ENCODE results near the gene ESYT3.

Gene ESYT3

DNA sequence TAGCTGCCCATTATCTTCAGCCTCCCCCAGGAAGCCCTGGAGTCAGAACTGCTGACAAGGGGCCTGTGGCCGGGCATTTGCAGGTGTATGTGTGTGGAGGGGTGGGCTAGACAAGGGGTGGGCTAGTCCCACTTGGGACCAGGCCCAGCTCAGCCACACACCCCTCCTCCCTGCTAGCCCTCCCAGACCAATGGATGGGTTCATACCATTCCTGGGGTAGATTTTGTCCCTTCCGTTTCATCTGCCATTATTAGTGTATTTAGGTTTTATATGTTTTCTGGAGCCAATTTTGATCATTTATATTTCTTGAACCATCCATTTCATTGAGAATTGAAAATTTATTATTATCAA lies 43.9 kb upstream of the ESYT3 start:
- Histone ChIP-seq H3K4me1 (ENCODE audit: low read depth, poor library complexity, severe bottlenecking) (no peaks in the 10 kb centered on the region), H3K4me2 (no peak overlapping the region), H4K20me1 (ENCODE audit: insufficient read depth) (no peaks in the 10 kb centered on the region), H3K27me3 (ENCODE audit: insufficient read depth, low read depth) (no peaks in the 10 kb centered on the region), H3K27ac (no peak overlapping the region), H2AFZ (ENCODE audit: low read depth) (no peak overlapping the region), H3K79me2 (ENCODE audit: insufficient read depth, low read depth) (no peaks in the 10 kb centered on the region), H3K36me3 (ENCODE audit: insufficient read depth) (no peaks in the 10 kb centered on the region), H3K4me3 (IDR thresholded peaks at IDR 0.05; ENCODE audit: insufficient read depth, low read depth, low read length) (no peak overlapping the region), H3K9ac (no peak overlapping the region)
- TF ChIP-seq CTCF (conservative IDR thresholded peaks at IDR 0.05; ENCODE audit: low read depth, low read length) = no peak

DNA sequence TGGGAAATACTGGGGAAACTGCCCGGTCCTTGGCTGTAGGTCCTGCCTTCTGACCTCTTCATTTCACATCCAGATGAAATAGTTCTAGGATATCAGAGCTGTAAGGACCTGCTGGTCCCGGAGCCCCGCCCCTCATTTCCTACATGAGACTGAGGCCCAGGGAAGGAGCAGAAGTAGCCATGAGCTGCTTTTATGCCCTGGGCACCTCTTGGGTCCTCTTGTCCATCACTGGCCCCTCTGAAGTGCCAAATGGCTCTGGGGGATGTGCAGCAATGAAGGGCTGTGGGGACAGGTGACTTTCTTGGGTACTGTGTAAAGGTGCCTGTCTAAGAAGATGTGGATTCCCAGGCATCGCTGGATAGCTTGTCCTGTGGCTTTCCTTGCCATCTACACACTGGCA lies 40.3 kb upstream of the ESYT3 start:
- Histone ChIP-seq H3K4me3 (IDR thresholded peaks at IDR 0.05; ENCODE audit: insufficient read depth, low read depth, low read length) (no peak overlapping the region), H2AFZ (ENCODE audit: low read depth) (no peak overlapping the region), H3K4me2 (no peak overlapping the region), H3K9ac (no peak overlapping the region), H3K27ac (no peak overlapping the region), H3K79me2 (ENCODE audit: insufficient read depth, low read depth) (no peaks in the 10 kb centered on the region), H3K4me1 (ENCODE audit: low read depth, poor library complexity, severe bottlenecking) (no peaks in the 10 kb centered on the region), H3K36me3 (ENCODE audit: insufficient read depth) (no peaks in the 10 kb centered on the region), H3K27me3 (ENCODE audit: insufficient read depth, low read depth) (no peaks in the 10 kb centered on the region), H4K20me1 (ENCODE audit: insufficient read depth) (no peaks in the 10 kb centered on the region)
- TF ChIP-seq CTCF (conservative IDR thresholded peaks at IDR 0.05; ENCODE audit: low read depth, low read length) = no peak

- TF ChIP-seq CTCF (conservative IDR thresholded peaks at IDR 0.05; ENCODE audit: low read depth, low read length) = no peak
- Histone ChIP-seq H3K9ac (no peak overlapping the region), H3K79me2 (ENCODE audit: insufficient read depth, low read depth) (no peaks in the 10 kb centered on the region), H3K27ac (no peak overlapping the region), H3K4me1 (ENCODE audit: low read depth, poor library complexity, severe bottlenecking) (no peaks in the 10 kb centered on the region), H4K20me1 (ENCODE audit: insufficient read depth) (no peaks in the 10 kb centered on the region), H3K4me3 (IDR thresholded peaks at IDR 0.05; ENCODE audit: insufficient read depth, low read depth, low read length) (no peak overlapping the region), H2AFZ (ENCODE audit: low read depth) (no peak overlapping the region), H3K4me2 (no peak overlapping the region), H3K36me3 (ENCODE audit: insufficient read depth) (no peaks in the 10 kb centered on the region), H3K27me3 (ENCODE audit: insufficient read depth, low read depth) (no peaks in the 10 kb centered on the region)
These were observed 39.7 kb upstream of the ESYT3 start for GRCh38 chr3:138394686-138395085.

DNA sequence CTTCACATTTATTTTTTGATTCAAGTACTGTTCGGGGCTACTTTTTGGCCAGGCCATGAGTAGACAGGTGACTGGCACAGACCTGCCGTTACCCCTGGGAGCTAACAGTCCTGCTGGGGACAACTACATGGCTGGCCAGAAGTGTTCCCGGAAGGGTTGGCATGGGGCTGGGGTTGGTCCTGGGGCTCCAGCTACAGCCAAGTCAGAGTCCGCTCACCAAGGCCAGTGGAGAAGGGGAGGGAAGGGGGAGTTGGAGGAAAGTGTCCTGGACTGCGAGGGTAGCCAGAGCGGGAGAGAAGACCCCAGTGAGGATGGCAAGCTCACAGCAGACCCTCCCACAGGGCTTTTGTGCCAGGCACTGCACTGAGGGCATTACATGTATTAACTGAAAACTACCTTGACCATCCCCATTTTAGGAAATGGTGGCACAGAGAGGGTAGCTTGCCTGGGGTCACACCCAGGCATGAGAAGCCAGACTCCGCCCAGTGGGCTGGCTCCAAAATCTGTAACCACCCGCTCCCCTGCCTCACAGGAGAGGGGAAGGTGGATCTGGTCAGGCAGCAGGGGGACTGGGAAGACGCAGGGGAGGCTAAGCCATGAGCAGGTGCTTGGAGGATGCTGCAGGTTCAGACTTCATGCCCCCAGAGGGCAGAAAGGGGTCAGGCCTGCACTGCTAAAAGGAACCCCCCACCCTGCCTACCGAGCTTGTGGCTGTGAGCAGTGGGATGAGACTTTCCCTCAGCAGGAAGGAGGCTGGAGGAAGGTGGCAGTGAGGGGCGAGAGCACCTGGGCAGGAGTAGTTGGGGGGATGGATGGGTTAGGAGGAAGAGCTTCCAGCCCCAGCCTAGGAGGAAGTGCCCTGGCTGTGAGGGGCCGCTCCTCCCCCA lies 38.3 kb upstream of the ESYT3 start:
- Histone ChIP-seq H3K4me3 (IDR thresholded peaks at IDR 0.05; ENCODE audit: insufficient read depth, low read depth, low read length) (no peak overlapping the region), H3K4me1 (ENCODE audit: low read depth, poor library complexity, severe bottlenecking) (no peaks in the 10 kb centered on the region), H2AFZ (ENCODE audit: low read depth) (no peak overlapping the region), H3K36me3 (ENCODE audit: insufficient read depth) (no peaks in the 10 kb centered on the region), H3K27me3 (ENCODE audit: insufficient read depth, low read depth) (no peaks in the 10 kb centered on the region), H4K20me1 (ENCODE audit: insufficient read depth) (no peaks in the 10 kb centered on the region), H3K4me2 (no peak overlapping the region), H3K79me2 (ENCODE audit: insufficient read depth, low read depth) (no peaks in the 10 kb centered on the region), H3K9ac (no peak overlapping the region), H3K27ac (no peak overlapping the region)
- TF ChIP-seq CTCF (conservative IDR thresholded peaks at IDR 0.05; ENCODE audit: low read depth, low read length) = no peak

Measured in KMS-11 (cell line).